Adrenal gland (tissue), 5 donors: Measurements from ENCODE around the gene CPA4.

Experiments used
- CTCF ChIP-seq, 6 experiments: fragments of 450-650 bp in 4 of 6; fragments of 200-600 bp in 2 of 6; sonication (generic) in 1 of 6; IDR thresholded peaks; 1 replicate in 5 of 6; 2 replicates in 1 of 6; pipeline versions ENCODE4 v1.5.1 to v1.8.0; 2016 to 2021; ENCODE audit warnings: antibody characterized with exemption in 6 of 6, mild to moderate bottlenecking in 2 of 6, moderate library complexity in 1 of 6
- POLR2A ChIP-seq, 2 donors: fragments of 450-650 bp; IDR thresholded peaks; one replicate each; pipeline ENCODE4 v1.6.1; 2017; ENCODE audit warnings: antibody characterized with exemption in 2 of 2, mild to moderate bottlenecking in 2 of 2, moderate library complexity in 1 of 2
- donor health status: DM: no; HTN: no; CAD: no.

- no peak for TF ChIP-seq CTCF (IDR thresholded peaks at IDR 0.05)
- TF ChIP-seq POLR2A (IDR thresholded peaks at IDR 0.05), result no peak
Measured at GRCh38 chr7:130273081-130273932, 19.7 kb upstream of the CPA4 start.
